M059J (cell line): ENCODE data around the gene KCTD11. TPM values are rescaled to one million over a fixed set of nuclear protein-coding genes. Genes with fewer than 3 reads are reported as not detected.

Source experiments
- DNase-seq: peaks from one replicate; pipeline ENCODE4 v3.0.0-alpha.2; 2012; ENCODE audit warnings: low read depth
- total RNA-seq: library from RNA; depleted of rRNA; stranded (reverse); fragments of >200 nt; shearing (Covaris generic); gene quantifications from 2 replicates; pipeline ENCODE4 v1.2.3, GENCODE V29; 2014

Gene KCTD11
- total RNA-seq, 1 experiment from 2014 or later, result 7.1 TPM

DNA sequence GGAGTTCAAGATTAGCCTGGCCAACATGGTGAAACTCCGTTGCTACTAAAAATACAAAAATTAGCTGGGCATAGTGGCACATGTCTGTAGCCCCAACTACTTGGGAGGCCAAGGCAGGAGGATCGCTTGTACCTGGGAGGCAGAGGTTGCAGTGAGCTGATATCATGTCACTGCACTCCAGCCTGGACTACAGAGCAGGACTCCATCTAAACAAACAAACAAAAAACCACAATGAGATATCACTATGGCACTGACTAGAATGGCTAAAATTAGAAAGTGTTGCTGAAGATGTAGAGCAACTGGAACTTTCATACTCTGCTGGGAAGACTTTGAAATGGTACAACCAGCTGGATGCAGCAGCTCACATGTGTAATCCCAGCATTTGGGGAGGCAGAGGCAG lies 22.4 kb downstream of the KCTD11 start:
- DNase-seq, result peak; percentile 20

GRCh38 chr17:7379134-7379533 lies 27.2 kb downstream of the KCTD11 start:
- DNase-seq, result no peak

DNA sequence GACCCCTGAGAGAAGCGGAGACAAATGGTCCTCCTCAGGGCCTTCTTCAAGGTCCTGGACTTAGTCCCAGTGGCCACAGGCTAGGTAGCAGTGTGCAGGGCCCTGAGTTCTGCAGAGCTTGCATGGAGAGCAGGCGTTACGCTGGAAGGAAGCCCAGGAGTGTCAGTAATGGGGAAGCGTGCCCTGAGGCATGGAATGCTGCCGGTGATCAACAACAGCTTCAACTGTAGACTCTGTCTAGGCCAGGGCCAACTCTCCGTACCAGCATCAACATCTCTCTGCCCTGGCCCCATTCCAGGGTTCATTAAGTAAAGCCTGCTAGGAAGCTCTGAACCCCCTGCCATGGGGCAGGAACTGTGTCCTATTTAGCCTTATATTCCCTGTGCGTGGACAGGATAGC lies 28.4 kb downstream of the KCTD11 start:
- DNase-seq, result peak; percentile 61

GRCh38 chr17:7380855-7381683 lies 29.1 kb downstream of the KCTD11 start, which contains the start of gene TNK1:
TSS of gene TNK1 (plus strand) at chr17:7381089. CDS start at chr17:7382927, 1,838 bp downstream.
- no peak for DNase-seq

DNA sequence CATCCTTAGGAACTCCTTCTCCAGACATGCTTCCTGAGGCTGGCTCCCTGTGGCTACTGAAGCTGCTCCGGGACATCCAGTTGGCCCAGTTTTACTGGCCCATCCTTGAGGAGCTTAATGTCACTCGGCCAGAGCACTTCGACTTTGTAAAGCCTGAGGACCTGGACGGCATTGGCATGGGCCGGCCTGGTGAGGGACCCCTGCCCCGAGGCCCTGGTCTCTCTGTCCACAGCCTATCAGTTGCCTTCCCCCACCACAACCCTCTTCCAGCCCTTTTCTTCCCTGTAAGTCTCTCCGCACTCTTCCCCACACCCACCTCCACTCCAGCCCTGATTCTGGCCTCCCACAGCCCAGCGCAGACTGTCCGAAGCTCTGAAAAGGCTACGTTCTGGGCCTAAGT lies 30.9 kb downstream of the KCTD11 start:
- DNase-seq, result no peak

GRCh38 chr17:7383371-7383741 lies 31.4 kb downstream of the KCTD11 start:
- DNase-seq, result no peak

GRCh38 chr17:7383742-7384488 lies 32.0 kb downstream of the KCTD11 start:
- DNase-seq, result peak; percentile 32

GRCh38 chr17:7384489-7385081 lies 32.6 kb downstream of the KCTD11 start:
- no peak for DNase-seq

- DNase-seq, result no peak
These were observed 36.9 kb downstream of the KCTD11 start for GRCh38 chr17:7388856-7389255.

DNA sequence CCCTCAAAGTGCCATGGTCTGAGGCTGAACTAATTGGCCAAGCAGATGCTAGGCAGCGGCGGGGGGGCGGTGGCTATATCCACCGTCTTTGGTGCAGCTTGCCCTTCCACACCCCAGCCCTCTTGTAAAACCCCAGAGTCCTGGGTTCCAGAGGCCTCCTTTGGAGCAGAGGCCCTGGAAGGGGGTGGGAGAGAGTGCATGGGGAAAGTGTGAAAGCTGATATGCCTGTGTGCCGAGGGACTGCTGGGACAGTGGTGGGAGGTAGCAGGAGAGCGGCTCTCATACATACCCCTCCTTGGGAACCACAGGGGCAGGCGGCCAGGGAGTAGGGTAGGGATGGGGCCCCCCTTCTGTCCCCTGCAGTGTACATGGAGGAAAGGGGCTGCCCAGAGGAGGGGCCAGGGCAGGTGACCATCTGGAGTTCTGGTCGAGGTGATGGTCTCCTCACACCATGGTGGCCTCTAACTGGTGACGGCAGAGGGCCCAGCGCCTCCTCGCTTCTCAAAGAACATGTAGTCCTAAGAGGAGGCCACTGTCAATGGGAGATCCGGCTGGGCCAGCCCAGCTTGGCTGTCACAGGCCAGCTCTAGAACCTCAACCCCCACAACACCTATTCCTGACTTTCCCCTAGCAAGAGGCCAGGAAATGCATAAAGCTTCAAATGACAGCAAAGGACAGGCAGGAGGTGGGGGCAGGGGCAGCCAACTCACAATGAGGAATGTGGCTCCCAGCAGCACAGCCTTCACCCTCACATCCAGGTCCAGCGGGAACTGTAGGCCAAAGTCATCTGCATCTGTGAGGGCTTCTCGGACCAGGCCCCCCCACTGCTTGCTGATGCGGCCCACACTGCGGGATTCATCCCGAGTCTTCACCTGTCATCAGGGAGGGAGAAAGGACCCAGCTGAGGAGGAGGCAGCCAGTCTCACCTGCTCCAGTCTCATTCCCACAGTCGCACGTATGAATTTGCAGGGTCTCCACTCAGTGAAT lies 38.3 kb downstream of the KCTD11 start:
- DNase-seq, result no peak

GRCh38 chr17:7391307-7391706 lies 39.3 kb downstream of the KCTD11 start:
- no peak for DNase-seq

- no peak for DNase-seq
These were observed 41.0 kb downstream of the KCTD11 start for GRCh38 chr17:7392696-7393612.

DNA sequence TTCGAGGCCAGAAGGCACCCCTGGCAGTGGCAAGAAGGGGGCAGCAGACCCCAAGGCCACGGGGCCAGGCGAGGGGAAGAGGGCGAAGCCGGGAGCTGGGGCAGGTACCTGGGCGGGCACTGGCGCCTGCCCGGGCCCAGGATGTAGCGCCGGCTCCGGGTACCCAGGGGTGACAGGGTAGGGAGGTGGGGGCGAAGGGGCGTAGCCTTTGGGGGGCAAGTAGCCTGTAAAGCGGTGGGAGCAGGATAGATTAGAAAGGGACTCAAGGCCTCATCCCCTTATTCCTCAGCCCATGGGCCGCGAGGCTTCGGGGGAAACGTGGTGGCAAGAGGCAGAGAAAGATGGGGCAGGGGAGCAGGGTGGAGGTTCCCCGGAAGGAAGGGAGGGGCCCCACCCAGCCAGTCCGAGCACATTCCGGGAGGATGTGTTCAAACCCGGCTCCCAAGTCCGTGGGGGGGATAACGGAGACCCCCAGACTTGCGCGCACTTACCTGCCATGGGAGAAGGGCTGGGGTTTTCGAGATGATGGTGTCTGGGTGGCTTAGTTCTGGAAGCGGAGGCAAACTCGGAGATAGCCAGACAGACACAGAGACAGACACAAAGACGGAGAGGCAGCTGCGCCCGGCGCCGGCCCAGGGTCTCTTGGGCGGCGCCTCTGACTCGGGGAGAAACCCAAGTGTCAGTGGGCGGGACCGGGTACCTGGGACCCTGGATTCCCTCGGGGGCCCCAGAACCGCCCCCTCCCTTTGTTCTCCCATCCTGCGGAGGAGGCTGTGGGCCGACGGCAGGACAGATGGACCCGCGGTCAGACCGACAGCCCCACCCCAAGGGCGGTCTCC lies 41.9 kb downstream of the KCTD11 start:
- peak; percentile 31 for DNase-seq

- peak; percentile 77 for DNase-seq
These were observed 42.7 kb downstream of the KCTD11 start, which contains the start of gene PLSCR3 for GRCh38 chr17:7394452-7395191. TSS of gene PLSCR3 (minus strand) at chr17:7394525. CDS start at chr17:7394110, 415 bp downstream.

DNA sequence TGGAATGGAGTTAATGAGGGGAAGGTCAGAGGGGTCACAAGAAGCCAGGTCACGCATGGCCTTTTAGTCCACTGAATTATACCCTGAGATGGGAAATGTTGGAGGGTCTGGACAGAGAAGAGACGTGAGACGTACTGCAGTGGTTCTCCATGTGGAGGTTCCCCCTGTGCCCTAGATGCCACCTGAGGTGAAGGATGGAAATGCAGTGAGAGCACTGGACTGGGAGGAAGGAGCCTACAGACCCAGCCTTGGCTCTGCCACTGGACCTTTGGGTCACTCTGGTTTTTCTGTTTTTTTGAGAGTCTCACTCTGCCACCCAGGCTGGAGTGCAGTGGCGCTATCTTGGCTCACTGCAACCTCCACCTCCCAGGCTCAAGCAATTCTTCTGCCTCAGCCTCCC lies 44.2 kb downstream of the KCTD11 start:
- no peak for DNase-seq

GRCh38 chr17:7398612-7399011 lies 46.6 kb downstream of the KCTD11 start:
- no peak for DNase-seq

DNA sequence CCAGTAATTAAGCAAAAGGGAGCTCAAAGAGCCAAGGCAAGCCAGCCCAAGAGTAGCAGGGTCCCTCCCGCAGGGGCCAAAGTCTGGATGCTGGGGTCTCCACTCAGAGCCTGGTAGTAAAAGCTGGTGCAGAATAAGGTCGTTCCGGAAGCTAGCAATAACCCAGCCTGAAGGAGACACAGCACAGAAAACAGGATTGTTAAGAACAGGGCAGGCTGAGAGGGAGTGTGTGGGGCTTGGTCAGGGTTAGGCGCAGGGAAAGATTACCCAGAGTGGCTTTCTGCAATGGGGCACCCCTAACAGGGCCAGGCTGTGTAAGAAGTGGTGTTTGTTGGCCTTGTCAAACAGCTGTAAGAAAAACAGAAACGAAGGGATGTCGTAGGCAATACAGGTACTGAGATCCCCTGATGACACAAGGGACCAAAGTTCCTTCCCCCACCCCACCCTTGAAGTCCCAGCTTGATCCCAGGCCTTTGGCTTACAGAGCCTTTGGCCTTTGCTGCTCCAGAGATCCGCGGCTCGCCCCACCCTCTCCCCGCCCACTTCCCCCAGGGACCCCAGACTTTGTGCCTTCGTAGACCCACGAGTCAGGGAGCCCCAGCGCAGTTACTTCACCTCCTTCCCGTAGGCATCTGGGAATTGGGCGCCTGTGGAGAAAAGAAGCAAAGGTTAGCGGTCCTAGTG lies 51.2 kb downstream of the KCTD11 start:
- no peak for DNase-seq

- DNase-seq, result peak; percentile 76
These were observed 51.7 kb downstream of the KCTD11 start for GRCh38 chr17:7403727-7403976.
